Progenitor cell of endocrine pancreas (in vitro differentiated cells): Measurements from ENCODE around the gene MAST4. TPM values are rescaled to one million over a fixed set of nuclear protein-coding genes. Genes with fewer than 3 reads are reported as not detected.

Source experiments
- DNase-seq: peaks from one replicate; pipeline ENCODE4 v3.0.0; 2021; ENCODE audit warnings: low spot score; ENCODE audit not compliant: unreplicated experiment
- H3K27ac Mint-ChIP-seq: 2 replicates; pipeline ENCODE4 v1.8.0; 2021; ENCODE audit warnings: mild to moderate bottlenecking, moderate library complexity, mixed read lengths
- H3K27me3 Mint-ChIP-seq: 2 replicates; pipeline ENCODE4 v1.8.0; 2021; ENCODE audit warnings: mixed read lengths
- H3K36me3 Mint-ChIP-seq: 2 replicates; pipeline ENCODE4 v1.8.0; 2022; ENCODE audit warnings: mixed read lengths; ENCODE audit not compliant: insufficient read depth
- H3K4me1 Mint-ChIP-seq: 2 replicates; pipeline ENCODE4 v1.8.0; 2021; ENCODE audit warnings: low read depth, mixed read lengths
- H3K4me3 Mint-ChIP-seq: 2 replicates; pipeline ENCODE4 v1.8.0; 2021; ENCODE audit warnings: low read depth, mild to moderate bottlenecking, moderate library complexity, mixed read lengths
- H3K9me3 Mint-ChIP-seq: 2 replicates; pipeline ENCODE4 v1.8.0; 2021; ENCODE audit warnings: low read depth, mixed read lengths
- total RNA-seq: library from RNA; stranded (reverse); gene quantifications from 2 replicates; pipeline ENCODE4 v1.2.1, GENCODE V29; 2021
- TF ChIP-seq, protein P1 (sequence below): fragments of 200-600 bp; sonication (generic); IDR thresholded peaks from one replicate; pipeline ENCODE4 v1.5.0; 2021; ENCODE audit warnings: antibody characterized with exemption, mild to moderate bottlenecking; ENCODE audit not compliant: unreplicated experiment

The MAST4 gene
- total RNA-seq, 1 donor from 2014 or later, result 45.3 TPM

DNA sequence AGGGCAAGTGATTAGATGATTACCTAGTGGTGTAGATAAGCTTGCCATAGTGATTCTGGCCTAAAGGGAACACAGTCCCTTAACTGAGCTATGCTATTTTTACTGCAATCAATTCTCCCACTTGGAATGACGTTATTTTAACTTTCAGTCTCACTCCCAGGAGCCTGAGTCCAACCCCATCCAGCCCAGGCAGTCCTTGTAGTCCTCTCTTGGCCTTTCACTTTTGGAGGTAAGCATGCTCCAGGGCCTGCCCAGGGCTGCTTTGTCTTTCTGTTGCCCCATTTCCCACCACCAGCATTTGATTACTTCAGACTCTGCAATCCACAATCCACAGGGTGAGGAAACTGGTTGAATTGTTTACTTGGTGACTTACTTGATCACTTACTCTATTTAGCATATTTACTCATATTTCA is 367.4 kb downstream of the MAST4 start:
- TF ChIP-seq, protein P1, sequence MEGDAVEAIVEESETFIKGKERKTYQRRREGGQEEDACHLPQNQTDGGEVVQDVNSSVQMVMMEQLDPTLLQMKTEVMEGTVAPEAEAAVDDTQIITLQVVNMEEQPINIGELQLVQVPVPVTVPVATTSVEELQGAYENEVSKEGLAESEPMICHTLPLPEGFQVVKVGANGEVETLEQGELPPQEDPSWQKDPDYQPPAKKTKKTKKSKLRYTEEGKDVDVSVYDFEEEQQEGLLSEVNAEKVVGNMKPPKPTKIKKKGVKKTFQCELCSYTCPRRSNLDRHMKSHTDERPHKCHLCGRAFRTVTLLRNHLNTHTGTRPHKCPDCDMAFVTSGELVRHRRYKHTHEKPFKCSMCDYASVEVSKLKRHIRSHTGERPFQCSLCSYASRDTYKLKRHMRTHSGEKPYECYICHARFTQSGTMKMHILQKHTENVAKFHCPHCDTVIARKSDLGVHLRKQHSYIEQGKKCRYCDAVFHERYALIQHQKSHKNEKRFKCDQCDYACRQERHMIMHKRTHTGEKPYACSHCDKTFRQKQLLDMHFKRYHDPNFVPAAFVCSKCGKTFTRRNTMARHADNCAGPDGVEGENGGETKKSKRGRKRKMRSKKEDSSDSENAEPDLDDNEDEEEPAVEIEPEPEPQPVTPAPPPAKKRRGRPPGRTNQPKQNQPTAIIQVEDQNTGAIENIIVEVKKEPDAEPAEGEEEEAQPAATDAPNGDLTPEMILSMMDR, result no peak
- Mint-ChIP-seq H3K27ac (peak overlapping the region; percentile 84), H3K4me1 (peaks cover 28% of the 10 kb centered on the region), H3K4me3 (no peak overlapping the region), H3K36me3 (no peaks in the 10 kb centered on the region), H3K27me3 (no peaks in the 10 kb centered on the region), H3K9me3 (peaks cover 4% of the 10 kb centered on the region)
- no peak for DNase-seq

DNA sequence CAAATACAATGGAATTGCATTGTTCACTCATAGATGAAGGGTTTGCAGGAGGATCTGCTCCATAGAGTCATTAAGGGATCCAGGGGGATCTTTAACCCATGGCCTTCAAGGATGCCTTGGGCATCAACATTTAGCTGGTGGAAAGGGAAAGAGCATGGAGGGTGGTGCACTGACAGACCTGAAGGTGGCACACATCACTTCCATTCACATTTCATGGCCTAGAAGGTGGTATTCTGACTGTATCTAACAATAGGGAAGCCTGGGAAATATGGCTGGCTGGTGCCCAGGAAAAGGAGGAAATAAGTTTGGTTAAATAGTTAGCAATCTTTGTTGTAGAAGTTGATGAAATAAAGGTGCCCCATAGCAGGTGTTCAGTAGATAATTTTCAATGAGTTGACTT is 370.2 kb downstream of the MAST4 start:
- H3K36me3 Mint-ChIP-seq, result no peaks in the 10 kb centered on the region
- H3K4me1 Mint-ChIP-seq, result peaks cover 6% of the 10 kb centered on the region
- no peak for DNase-seq
- H3K9me3 Mint-ChIP-seq, result peaks cover 4% of the 10 kb centered on the region
- TF ChIP-seq, protein P1, result no peak
- no peaks in the 10 kb centered on the region for H3K27me3 Mint-ChIP-seq
- no peak overlapping the region for H3K27ac Mint-ChIP-seq
- no peak overlapping the region for H3K4me3 Mint-ChIP-seq

DNA sequence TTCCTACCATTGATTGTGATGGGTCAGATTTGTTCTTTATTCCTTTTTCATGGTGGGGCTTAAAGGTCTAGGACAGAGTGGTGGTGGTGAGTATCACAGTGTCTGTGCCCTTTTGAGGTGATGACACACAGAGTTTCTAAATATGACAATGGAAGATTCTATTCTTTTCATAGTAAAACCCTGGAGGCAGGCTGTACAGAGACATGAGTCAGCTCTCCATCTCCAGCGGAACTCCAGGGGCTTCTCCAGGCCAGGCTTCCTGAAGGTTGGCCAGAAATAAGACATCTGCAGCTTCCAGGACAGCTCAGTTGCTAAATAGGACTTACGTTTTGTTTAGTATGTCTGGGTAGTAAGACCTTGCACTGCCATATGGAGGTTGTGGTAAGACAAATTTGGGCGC is 370.9 kb downstream of the MAST4 start:
- no peak for DNase-seq
- no peaks in the 10 kb centered on the region for H3K27me3 Mint-ChIP-seq
- H3K4me3 Mint-ChIP-seq, result no peak overlapping the region
- no peaks in the 10 kb centered on the region for H3K36me3 Mint-ChIP-seq
- peaks cover 4% of the 10 kb centered on the region for H3K9me3 Mint-ChIP-seq
- H3K4me1 Mint-ChIP-seq, result peaks cover 6% of the 10 kb centered on the region
- TF ChIP-seq, protein P1, result no peak
- no peak overlapping the region for H3K27ac Mint-ChIP-seq

DNA sequence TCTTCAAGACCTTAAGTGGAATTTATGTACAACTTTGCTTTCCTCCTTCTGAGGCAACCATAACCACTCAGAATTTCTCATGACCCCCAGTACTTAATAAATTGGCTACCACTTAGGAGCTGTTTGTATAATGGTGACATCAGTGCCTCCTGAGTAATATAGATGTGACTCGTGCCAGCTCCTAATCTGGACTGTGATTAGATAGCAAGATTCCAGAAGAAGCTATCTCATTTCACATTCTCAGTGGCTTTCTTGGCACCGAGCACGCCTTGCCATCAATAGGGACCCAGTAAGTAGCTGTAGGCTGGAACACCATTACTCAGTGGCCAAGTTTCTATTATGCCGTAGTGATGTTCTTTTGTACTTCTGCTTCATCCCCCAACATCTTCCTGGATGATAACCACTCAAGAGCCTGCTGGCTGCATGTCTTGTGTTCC is 371.7 kb downstream of the MAST4 start:
- peaks cover 4% of the 10 kb centered on the region for H3K9me3 Mint-ChIP-seq
- no peak for DNase-seq
- H3K27me3 Mint-ChIP-seq, result no peaks in the 10 kb centered on the region
- H3K4me3 Mint-ChIP-seq, result no peak overlapping the region
- H3K36me3 Mint-ChIP-seq, result no peaks in the 10 kb centered on the region
- H3K4me1 Mint-ChIP-seq, result peaks cover 4% of the 10 kb centered on the region
- TF ChIP-seq, protein P1, result no peak
- no peak overlapping the region for H3K27ac Mint-ChIP-seq

DNA sequence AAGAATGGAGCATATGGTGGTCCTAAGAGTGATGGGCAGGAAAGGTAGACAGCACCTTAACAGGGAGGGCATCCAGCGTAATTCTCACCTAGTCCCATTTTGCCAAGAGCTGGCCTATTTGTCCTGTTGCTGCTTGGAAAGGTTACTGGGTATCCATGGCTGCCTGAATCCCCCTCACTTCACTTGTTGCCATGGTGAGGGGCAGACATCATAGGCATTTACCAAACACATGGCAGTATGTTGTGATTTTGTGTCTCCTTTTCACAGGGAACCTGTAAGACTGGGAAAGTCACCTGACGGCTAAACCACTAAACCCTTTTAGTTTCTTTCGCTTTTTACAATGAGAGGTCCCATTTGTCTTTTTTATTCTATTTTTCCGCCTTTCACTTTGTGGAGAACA is 373.3 kb downstream of the MAST4 start:
- no peaks in the 10 kb centered on the region for H3K27me3 Mint-ChIP-seq
- H3K4me1 Mint-ChIP-seq, result no peaks in the 10 kb centered on the region
- no peak for DNase-seq
- peaks cover 4% of the 10 kb centered on the region for H3K9me3 Mint-ChIP-seq
- no peaks in the 10 kb centered on the region for H3K36me3 Mint-ChIP-seq
- TF ChIP-seq, protein P1, result no peak
- no peak overlapping the region for H3K4me3 Mint-ChIP-seq
- H3K27ac Mint-ChIP-seq, result no peak overlapping the region
